ENCODE data around the gene TMTC2. TPM values are rescaled to one million over a fixed set of nuclear protein-coding genes. Genes with fewer than 3 reads are reported as not detected.

Gene TMTC2
- total RNA-seq, 4 donors from 2014 or later: 19.5 to 35.8 (median 22.9) TPM

- DNase-seq (ENCODE audit: low spot score in 2 of 2): no peak
- no peak overlapping the region for H3K27ac ChIP-seq
Observed at GRCh38 chr12:82695531-82695930, 8.8 kb downstream of the TMTC2 start.

GRCh38 chr12:82696543-82696942 lies 9.8 kb downstream of the TMTC2 start:
- no peak for DNase-seq (ENCODE audit: low spot score in 2 of 2)
- Histone ChIP-seq H3K4me1 (peaks cover 0 to 10% (median 0%) of the 10 kb centered on the region in 4 donors), H3K27me3 (no peaks in the 10 kb centered on the region), H3K36me3 (no peaks in the 10 kb centered on the region), H3K9me3 (no peaks in the 10 kb centered on the region), H3K27ac (no peak overlapping the region), H3K4me3 (no peak overlapping the region)
- no peak for TF ChIP-seq POLR2A (IDR thresholded peaks at IDR 0.05)

More at GRCh38 chr12:82695531-82695930, 8.8 kb downstream of the TMTC2 start:
- no peak overlapping the region for H3K4me3 ChIP-seq
- no peak for TF ChIP-seq EP300 (IDR thresholded peaks at IDR 0.05)
- TF ChIP-seq POLR2A (IDR thresholded peaks at IDR 0.05): no peak
- no peak for TF ChIP-seq CTCF (IDR thresholded peaks at IDR 0.05)
- H3K27me3 ChIP-seq: no peaks in the 10 kb centered on the region
- no peaks in the 10 kb centered on the region for H3K36me3 ChIP-seq
- no peaks in the 10 kb centered on the region for H3K9me3 ChIP-seq
- peaks cover 0 to 10% (median 0%) of the 10 kb centered on the region in 4 donors for H3K4me1 ChIP-seq
- 94 to 98% methylated on average over 2 of the region's 2 CpGs for WGBS, 2 donors

DNA sequence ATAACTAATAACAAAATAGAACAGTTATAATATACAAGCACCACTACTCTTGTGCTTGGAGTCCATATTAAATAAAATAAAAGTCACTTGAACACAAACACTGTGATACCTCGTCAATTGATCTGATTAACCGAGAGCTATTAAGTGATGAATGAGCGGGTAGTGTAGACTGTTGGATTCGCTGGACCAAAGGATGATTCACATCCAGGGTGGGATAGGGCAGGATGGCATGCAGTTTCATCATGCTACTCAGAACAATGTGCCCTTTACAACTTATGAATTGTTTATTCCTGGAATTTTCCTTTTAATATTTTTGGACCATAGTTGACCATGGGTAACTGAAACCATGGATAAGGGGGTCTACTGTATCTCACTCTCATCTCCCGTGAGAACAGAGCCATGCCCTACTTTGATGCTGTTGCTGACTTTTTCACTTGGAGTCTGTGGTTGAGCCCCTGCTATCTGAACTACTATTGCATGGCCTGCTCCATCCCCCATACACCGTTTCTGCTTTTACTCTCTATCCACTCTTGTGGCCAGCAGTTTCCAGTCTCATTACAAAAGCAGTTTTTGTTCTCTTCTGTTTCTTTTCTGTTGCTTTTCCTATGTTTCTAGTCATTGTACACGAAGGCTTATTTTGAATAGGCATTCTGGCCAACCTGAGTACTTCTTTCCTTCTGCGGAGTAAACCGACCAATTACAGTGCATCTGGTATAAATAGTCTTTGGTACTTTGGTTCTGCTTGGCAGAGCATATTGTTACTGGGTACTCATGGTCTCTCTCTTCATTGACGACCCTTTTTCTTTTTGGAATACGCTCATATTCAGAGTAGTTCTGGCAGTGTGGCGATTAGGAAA lies 12.2 kb downstream of the TMTC2 start:
- 66 to 69% methylated on average over 12 of the region's 12 CpGs for WGBS, 2 donors

DNA sequence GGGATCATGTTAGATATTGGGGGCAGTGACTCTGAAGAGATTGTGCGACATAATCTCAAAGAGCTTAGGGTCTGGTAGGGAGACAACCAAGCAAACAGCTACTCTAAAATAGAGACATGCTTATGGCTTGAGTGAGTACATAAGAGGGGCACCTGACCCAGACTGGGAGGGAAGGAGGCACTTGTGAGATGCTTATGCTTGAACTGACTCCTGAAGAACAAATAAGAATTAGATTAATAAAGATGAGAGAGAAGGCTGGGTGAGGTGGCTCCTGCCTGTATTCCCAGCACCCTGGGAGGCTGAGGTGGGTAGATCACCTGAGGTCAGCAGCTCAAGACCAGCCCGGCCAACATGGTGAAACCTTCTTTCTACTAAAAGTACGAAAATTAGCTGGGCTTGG lies 19.1 kb downstream of the TMTC2 start:
- TF ChIP-seq CTCF (IDR thresholded peaks at IDR 0.05): no peak
- TF ChIP-seq EP300 (IDR thresholded peaks at IDR 0.05): no peak
- no peak for TF ChIP-seq POLR2A (IDR thresholded peaks at IDR 0.05)
- WGBS, 2 donors: 92 to 96% methylated on average over 3 of the region's 3 CpGs
- Histone ChIP-seq H3K9me3 (no peaks in the 10 kb centered on the region), H3K4me3 (no peak overlapping the region), H3K27me3 (no peaks in the 10 kb centered on the region), H3K4me1 (peaks cover 0 to 10% (median 0%) of the 10 kb centered on the region in 4 donors), H3K27ac (no peak overlapping the region), H3K36me3 (no peaks in the 10 kb centered on the region)
- DNase-seq (ENCODE audit: low spot score in 2 of 2): no peak

More for the DNA sequence above, 12.2 kb downstream of the TMTC2 start:
- no peaks in the 10 kb centered on the region for H3K9me3 ChIP-seq
- no peaks in the 10 kb centered on the region for H3K36me3 ChIP-seq
- peak overlapping the region in 1 of 4 donors; percentile 37 for H3K27ac ChIP-seq
- TF ChIP-seq CTCF (IDR thresholded peaks at IDR 0.05) (no peak), POLR2A (IDR thresholded peaks at IDR 0.05) (no peak), EP300 (IDR thresholded peaks at IDR 0.05) (no peak)
- no peak overlapping the region for H3K4me3 ChIP-seq
- no peak for DNase-seq (ENCODE audit: low spot score in 2 of 2)
- H3K27me3 ChIP-seq: no peaks in the 10 kb centered on the region
- H3K4me1 ChIP-seq: peaks cover 0 to 10% (median 0%) of the 10 kb centered on the region in 4 donors

GRCh38 chr12:82708061-82708879 lies 21.6 kb downstream of the TMTC2 start:
- Histone ChIP-seq H3K9me3 (no peaks in the 10 kb centered on the region), H3K4me3 (no peak overlapping the region), H3K4me1 (peaks cover 0 to 10% (median 0%) of the 10 kb centered on the region in 4 donors), H3K27me3 (no peaks in the 10 kb centered on the region), H3K27ac (no peak overlapping the region), H3K36me3 (no peaks in the 10 kb centered on the region)
- TF ChIP-seq CTCF (IDR thresholded peaks at IDR 0.05): no peak
- TF ChIP-seq POLR2A (IDR thresholded peaks at IDR 0.05): no peak
- TF ChIP-seq EP300 (IDR thresholded peaks at IDR 0.05): no peak
- no peak for DNase-seq (ENCODE audit: low spot score in 2 of 2)
- WGBS, 2 donors: 45 to 47% methylated on average over 10 of the region's 10 CpGs

Data from tibial nerve (tissue), 4 donors.